Measurements from ENCODE around the gene TMCO6.
"Not testable (repeated sequence)": the region's sequence is repeated elsewhere in the genome, so short reads cannot be mapped to it uniquely, and the experiment has no call there.

Gene TMCO6

DNA sequence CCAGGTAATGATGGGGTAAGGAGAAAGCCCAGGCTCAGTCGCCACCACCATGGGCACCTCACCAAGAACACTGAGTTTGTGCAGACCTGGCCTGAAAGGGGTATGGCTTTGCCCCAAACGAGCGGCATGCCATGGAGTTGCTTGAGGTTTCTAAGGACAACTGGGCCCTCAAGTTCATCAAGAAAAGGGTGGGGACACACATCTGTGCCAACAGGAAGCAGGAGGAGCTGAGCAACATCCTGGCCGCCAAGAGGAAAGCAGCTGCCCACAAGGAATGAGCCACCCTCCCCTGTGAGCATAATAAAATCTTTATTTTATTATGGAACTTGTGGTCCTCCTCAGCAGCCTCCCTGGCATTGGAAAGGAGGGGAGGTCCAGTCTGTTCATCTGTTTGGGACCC lies 30.1 kb upstream of the TMCO6 start:
- DNase-seq = no peak
- TF ChIP-seq GATA1 (IDR thresholded peaks at IDR 0.05; ENCODE audit: low read depth, low read length) (no peak), POLR2A (IDR thresholded peaks at IDR 0.05; ENCODE audit: low read length) (no peak)

DNA sequence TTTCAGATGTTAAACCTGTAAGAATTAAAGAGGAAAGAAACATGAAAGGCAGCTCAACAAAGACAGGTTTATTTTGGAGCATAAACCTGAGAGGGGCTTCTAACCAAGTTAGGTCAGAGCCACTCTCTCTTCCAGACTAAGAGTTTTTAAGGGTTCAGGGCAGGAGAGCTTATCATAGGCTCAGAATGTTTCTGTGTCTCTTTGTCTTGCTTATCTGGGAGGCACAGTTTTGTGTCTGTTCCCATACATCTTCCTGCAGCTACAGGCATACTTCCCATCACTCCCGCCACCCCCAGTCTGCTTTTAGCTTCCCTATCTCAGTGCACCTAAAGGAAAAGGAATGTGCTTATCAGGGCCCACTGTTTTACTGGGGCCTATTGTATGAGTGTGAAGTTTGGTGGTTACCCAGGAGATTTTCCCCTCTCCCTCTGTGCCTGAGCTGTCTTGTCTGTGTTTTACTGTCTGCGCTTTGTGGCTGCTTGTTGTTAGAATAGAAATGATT lies 28.2 kb upstream of the TMCO6 start:
- peak in 1 of 2 experiments; percentile 47 for DNase-seq
- TF ChIP-seq GATA1 (IDR thresholded peaks at IDR 0.05; ENCODE audit: low read depth, low read length) (no peak), POLR2A (IDR thresholded peaks at IDR 0.05; ENCODE audit: low read length) (no peak)

DNA sequence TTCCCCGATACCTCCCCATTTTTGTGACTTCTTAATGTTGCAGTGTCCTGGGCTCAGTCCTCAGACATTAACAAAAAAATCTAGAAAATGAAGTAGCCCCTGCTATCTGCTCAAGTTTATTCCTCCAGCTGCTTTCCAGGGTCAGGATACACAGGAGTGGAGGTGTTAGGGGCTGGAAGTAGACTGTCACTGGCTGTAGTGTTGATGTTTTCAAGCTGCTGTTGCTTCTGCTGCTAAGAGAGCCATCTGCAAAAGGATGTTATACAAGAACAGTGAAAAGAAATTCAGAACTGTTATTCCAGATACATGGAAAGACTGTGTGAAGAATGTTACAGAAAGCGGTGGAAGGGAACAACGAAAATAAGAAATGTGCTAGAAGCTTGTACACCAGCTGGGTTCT lies 16.9 kb upstream of the TMCO6 start:
- no peak for TF ChIP-seq GATA1 (IDR thresholded peaks at IDR 0.05; ENCODE audit: low read depth, low read length)
- TF ChIP-seq POLR2A (IDR thresholded peaks at IDR 0.05; ENCODE audit: low read length) = no peak
- DNase-seq = no peak

DNA sequence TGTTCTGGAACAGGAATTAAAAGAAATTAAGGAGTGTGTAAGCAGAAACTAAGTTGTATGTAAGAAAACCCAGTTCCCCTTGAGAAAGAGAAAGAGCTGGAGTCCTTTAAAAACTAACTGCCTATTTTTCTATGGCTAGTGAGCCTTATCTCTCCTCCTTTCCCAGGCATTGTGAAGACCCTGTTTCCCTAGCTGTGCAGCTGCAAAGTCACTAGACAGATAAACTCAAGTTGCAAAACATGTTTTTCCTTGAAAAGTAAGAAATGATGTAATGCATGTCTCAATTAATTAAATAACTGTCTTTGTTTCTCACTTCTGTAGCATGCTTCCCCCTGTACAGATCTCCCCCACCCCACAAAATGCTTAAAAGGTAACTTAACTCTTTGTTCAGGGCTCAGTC lies 16.2 kb upstream of the TMCO6 start:
- not testable (repeated sequence) for DNase-seq

DNA sequence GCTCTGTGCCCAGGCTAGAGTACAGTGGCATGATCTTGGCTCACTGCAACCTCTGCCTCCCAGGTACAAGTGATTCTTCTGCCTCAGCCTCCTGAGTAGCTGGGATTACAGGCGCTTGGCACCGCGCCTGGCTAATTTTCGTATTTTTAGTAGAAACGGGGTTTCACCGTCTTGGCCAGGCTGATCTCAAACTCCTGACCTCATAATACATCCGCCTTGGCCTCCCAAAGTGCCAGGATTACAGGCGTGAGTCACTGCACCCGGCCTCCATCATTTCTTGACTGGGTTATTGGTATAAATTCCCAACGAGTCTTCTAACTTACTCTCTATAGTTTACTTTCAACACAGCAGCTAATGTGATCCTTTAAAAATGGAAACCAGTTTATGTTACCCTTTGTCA lies 14.4 kb upstream of the TMCO6 start:
- DNase-seq = not testable (repeated sequence)

DNA sequence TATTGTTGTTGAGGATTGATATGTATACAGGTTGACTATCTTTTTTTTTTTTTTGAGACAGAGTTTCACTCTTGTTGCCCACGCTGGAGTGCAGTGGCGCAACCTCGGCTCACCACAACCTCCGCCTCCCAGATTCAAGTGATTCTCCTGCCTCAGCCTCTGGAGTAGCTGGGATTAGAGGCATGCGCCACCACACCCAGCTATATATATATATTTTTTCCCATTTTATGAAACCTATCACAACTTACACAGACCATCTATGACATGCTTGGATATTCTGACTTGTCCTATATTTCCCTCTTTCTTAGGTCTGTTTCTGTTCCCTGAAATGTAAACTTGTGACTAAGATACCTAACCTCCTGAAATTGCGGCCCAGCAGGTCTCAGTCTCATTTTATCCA lies 11.3 kb upstream of the TMCO6 start:
- DNase-seq = no peak
- TF ChIP-seq POLR2A (IDR thresholded peaks at IDR 0.05; ENCODE audit: low read length) (no peak), GATA1 (IDR thresholded peaks at IDR 0.05; ENCODE audit: low read depth, low read length) (no peak)

DNA sequence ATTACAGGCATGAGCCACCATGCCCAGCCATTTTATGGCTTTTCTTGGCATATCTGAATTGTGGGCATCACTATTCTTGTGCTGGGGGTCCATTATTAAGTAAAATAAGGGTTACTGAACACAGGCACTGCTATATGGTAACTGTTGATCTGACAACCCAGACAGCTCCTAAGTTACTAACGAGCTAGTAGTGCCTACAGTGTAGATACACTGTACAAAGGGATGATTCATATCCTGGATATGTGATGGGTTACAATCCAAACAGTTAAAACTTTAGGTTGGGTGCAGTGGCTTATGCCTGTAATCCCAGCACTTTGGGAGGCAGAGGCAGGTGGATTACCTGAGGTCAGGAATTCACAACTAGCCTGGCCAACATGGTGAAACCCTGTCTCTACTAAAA lies 10.5 kb upstream of the TMCO6 start:
- TF ChIP-seq POLR2A (IDR thresholded peaks at IDR 0.05; ENCODE audit: low read length) (no peak), GATA1 (IDR thresholded peaks at IDR 0.05; ENCODE audit: low read depth, low read length) (no peak)
- no peak for DNase-seq

DNA sequence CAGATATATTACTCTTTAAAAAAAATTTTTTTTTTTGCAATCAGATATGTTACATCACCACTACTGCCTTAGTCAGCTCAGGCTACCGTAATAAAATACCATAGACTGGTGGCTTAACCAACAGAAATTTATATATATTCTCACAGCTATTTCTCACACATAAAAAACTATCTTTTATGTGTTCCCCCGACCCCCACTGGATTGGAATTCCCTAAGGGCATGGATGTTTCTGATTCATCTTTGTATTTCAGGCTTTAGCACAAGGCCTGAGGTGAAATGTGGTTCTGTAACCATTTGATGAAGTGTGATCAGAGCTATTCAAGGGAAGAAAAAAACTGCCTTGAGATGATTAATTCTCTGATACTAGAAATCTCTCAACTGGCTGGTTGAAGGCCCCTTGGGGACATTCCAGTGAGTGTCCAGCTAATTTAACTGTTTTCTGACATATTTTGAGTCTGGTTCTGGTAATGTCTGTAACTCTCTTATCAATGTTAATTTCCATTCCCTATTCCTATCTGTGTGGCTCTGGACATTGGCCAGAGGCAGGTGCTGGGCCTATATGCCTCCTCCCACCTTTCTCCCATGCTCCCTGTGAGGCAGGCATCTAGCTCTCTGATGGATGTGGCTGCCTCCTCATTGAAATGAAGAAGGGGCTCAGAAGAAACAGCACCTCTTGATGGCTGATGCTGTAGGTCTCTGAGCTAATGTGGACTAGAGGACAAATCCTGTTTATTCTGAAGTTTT lies 8.8 kb upstream of the TMCO6 start:
- no peak for DNase-seq
- no peak for TF ChIP-seq POLR2A (IDR thresholded peaks at IDR 0.05; ENCODE audit: low read length)
- no peak for TF ChIP-seq GATA1 (IDR thresholded peaks at IDR 0.05; ENCODE audit: low read depth, low read length)

DNA sequence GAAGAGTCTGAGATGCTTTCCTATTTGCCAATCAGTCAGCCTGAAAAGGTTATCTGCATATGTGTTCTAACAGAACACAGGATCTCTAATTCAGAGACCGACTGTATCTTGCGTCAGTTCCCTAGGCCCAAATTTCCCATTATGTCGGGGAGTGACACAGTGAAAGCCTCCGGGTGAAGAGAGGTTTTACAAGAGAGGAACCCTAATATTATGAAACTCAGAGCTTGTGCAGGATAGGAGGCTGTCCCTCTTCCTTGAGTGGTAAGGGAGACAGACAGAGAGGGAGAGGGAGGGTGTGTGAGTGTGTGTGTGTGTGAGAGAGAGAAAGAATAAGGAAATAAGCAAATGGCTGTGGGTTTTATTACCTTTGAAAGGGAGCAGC lies 8.2 kb upstream of the TMCO6 start:
- TF ChIP-seq POLR2A (IDR thresholded peaks at IDR 0.05; ENCODE audit: low read length) = no peak
- no peak for TF ChIP-seq GATA1 (IDR thresholded peaks at IDR 0.05; ENCODE audit: low read depth, low read length)
- DNase-seq = no peak

DNA sequence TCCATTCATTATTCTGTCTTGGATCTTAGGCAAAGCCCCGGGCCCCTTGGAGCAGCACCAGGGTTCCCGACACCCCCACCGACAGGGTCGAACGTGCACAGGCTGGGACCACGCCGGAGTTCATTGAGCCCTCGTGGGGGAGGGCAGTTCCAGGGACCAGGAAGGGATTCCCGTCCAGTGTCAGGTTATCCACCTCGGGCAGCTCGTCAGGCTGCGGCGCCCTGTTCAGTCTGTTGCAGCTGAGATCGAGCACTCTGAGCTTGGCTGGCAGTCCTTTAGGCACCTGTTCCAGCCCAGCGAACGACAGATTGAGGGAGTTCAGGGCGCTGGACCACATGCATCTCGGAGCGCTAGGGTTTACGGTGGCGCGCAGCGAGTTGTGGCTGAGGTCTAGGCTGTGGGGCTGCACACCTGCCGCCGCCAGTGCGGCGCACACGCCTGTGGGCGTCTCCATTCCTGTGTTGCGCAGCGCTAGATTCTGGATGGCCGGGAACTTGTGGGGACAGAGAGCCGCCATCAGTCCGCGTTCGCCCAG lies 7.4 kb upstream of the TMCO6 start:
- TF ChIP-seq POLR2A (IDR thresholded peaks at IDR 0.05; ENCODE audit: low read length) (no peak), GATA1 (IDR thresholded peaks at IDR 0.05; ENCODE audit: low read depth, low read length) (no peak)
- DNase-seq = no peak

DNA sequence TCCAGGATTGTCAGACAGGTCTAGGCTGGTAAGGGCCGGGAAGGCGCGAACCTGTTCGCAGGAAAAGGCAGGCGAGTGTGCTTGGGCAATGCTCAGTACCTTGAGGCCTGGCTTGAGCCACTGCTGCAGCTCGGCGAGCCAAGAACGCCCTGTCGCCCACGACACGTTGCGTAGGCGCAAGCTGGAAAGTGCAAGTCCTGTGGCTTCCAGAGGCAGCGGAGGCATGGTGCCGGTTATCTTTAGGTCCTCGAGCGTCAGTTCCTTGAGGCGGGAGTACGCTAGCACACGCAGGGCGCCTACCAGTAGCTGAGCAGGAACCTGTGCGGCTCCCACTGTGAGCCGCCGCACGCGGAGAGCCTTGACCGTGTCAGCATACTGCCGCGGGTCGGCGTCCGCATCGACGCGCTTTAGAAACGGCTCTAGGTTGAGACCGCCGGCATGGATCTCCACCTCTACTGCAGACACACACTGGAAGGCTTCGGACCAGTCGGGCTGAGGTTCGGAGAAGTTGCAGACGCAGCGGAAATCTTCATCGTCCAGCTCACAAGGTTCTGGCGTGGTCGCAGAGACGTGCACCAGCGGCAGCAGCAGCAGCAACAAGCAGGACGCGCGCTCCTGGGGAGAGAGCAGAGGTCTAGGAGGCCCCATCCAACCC lies 6.8 kb upstream of the TMCO6 start:
- TF ChIP-seq POLR2A (IDR thresholded peaks at IDR 0.05; ENCODE audit: low read length) = no peak
- no peak for TF ChIP-seq GATA1 (IDR thresholded peaks at IDR 0.05; ENCODE audit: low read depth, low read length)
- DNase-seq = peak; percentile 67 to 76

DNA sequence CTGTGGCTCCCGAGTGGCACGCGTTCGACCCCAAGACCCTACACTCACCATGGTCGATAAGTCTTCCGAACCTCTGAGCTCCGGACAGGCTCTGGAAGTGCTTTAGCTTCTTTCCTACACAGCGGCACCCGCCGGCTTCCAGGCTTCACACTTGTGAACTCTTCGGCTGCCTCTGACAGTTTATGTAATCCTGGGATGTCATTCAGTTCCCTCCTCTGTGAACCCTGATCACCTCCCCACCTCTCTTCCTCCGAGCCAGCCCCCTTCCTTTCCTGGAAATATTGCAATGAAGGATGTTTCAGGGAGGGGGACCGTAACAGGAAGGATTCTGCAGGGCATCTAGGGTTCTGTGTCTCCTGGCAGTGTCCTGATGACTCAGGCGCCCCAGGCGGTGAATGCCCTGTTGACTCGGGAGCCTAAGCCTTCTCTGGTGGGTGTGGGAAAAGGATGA lies 6.2 kb upstream of the TMCO6 start, which contains the start of gene CD14:
Gene CD14 (minus strand): TSS at position 155 of the 451 bp plus-strand sequence. CDS start 104 bp downstream, at position 51.
- peak in 1 of 2 experiments; percentile 45 for DNase-seq

DNA sequence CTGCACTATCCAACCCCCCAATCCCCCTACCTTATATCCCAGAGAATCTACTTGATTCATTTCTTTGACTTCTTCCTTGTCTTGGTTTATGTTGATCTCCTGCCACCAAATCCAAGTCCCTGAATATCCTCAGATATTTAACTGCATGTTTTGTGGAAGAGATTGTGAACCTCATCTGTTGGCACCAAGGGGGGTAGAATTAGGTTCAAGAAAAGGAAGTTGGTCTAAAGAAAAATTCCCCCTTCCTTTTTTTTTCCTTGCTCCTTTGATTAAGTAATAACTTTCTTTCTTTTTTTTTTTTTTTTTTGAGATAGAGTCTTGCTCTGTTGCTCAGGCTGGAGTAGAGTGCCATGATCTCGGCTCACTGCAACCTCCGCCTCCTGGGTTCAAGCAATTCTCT lies 5.8 kb upstream of the TMCO6 start:
- no peak for TF ChIP-seq GATA1 (IDR thresholded peaks at IDR 0.05; ENCODE audit: low read depth, low read length)
- no peak for TF ChIP-seq POLR2A (IDR thresholded peaks at IDR 0.05; ENCODE audit: low read length)
- DNase-seq = no peak

More for the DNA sequence above, 6.2 kb upstream of the TMCO6 start, which contains the start of gene CD14:
- TF ChIP-seq POLR2A (IDR thresholded peaks at IDR 0.05; ENCODE audit: low read length) (no peak), GATA1 (IDR thresholded peaks at IDR 0.05; ENCODE audit: low read depth, low read length) (no peak)

DNA sequence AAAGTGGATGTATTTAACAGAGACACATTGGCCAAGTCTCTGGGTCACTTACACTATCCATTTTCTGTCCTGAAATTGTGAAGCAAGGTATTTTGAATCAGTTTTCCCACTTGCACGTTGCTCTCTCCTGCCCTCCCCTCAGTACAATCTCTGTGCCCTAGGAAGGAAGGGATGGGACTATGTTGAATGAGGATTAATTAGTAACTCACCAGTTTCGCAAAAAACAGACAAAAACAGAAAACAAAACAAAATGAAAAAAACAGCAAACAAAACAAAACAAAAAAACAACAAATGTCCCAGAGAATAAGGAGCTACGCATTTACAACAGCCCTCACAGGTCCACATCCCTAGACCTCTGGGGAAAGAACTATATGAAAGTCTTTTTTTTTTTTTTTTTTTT lies 5.1 kb upstream of the TMCO6 start:
- DNase-seq = no peak
- TF ChIP-seq POLR2A (IDR thresholded peaks at IDR 0.05; ENCODE audit: low read length) (no peak), GATA1 (IDR thresholded peaks at IDR 0.05; ENCODE audit: low read depth, low read length) (no peak)

All from erythroblast (primary cell).